ENCODE data around the gene PIK3CG. TPM values are rescaled to one million over a fixed set of nuclear protein-coding genes. Genes with fewer than 3 reads are reported as not detected.

The PIK3CG gene
- total and polyA plus RNA-seq, 2 experiments from 2014 or later, result 0.12 TPM; not detected in 1

DNA sequence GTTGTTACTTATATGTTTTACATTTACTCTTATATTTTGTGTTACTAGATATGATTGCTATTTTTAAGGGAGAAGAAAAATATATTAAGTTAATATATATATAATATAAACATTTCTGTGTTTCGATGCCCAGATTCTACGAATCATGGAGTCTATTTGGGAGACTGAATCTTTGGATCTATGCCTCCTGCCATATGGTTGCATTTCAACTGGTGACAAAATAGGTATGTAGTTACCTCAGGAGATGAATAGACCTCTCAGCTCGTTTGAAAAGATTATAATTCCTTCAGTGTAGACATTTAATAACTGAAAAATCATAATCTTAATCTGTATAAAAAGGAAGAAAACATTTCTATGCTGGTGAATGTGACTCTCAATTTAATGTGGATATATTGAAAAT, 16.9 kb downstream of the PIK3CG start:
- no peak overlapping the region for H3K27ac ChIP-seq
- no peaks in the 10 kb centered on the region for H3K27me3 ChIP-seq
- no peaks in the 10 kb centered on the region for H3K4me1 ChIP-seq (ENCODE audit: low read depth)
- H3K4me3 ChIP-seq, result no peak overlapping the region
- no peaks in the 10 kb centered on the region for H3K36me3 ChIP-seq
- H3K9me3 ChIP-seq (ENCODE audit: low read depth), result no peaks in the 10 kb centered on the region
- TF ChIP-seq, protein P1, sequence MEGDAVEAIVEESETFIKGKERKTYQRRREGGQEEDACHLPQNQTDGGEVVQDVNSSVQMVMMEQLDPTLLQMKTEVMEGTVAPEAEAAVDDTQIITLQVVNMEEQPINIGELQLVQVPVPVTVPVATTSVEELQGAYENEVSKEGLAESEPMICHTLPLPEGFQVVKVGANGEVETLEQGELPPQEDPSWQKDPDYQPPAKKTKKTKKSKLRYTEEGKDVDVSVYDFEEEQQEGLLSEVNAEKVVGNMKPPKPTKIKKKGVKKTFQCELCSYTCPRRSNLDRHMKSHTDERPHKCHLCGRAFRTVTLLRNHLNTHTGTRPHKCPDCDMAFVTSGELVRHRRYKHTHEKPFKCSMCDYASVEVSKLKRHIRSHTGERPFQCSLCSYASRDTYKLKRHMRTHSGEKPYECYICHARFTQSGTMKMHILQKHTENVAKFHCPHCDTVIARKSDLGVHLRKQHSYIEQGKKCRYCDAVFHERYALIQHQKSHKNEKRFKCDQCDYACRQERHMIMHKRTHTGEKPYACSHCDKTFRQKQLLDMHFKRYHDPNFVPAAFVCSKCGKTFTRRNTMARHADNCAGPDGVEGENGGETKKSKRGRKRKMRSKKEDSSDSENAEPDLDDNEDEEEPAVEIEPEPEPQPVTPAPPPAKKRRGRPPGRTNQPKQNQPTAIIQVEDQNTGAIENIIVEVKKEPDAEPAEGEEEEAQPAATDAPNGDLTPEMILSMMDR (IDR thresholded peaks at IDR 0.05; ENCODE audit: low read depth, low read length), result no peak
- no peak for DNase-seq (ENCODE audit: low read depth in 1 of 2, low spot score in 1 of 2)

DNA sequence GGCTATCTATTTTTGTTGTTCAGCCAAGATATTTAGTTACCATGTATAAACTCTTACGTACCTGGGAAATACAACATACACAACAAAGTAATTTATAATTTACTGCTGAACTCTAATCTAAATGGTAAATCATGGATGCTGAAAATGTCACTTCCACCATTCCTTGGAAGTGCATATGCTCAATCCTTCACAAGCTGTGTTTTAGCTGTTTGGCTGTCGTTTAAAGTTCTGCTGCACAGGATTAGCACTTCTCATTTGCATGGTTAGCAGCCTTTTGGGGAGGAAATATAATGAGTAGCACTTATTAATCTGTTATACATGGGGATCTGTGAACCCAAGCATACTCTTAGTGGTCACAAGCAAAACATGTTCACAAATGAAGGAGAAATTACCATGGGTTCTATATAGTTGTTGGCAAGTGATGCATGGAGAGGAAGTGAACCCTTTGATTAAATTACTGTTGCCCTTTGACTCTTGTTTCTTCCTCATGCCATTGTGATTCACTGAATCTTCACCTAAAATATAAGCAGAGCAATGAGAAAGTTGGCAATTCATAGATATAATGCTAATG, 18.5 kb downstream of the PIK3CG start:
- Histone ChIP-seq H3K4me3 (no peak overlapping the region), H3K9me3 (ENCODE audit: low read depth) (no peaks in the 10 kb centered on the region), H3K4me1 (ENCODE audit: low read depth) (no peaks in the 10 kb centered on the region), H3K27ac (no peak overlapping the region), H3K27me3 (no peaks in the 10 kb centered on the region), H3K36me3 (no peaks in the 10 kb centered on the region)
- DNase-seq (ENCODE audit: low read depth in 1 of 2, low spot score in 1 of 2), result no peak
- TF ChIP-seq, protein P1 (IDR thresholded peaks at IDR 0.05; ENCODE audit: low read depth, low read length), result no peak

DNA sequence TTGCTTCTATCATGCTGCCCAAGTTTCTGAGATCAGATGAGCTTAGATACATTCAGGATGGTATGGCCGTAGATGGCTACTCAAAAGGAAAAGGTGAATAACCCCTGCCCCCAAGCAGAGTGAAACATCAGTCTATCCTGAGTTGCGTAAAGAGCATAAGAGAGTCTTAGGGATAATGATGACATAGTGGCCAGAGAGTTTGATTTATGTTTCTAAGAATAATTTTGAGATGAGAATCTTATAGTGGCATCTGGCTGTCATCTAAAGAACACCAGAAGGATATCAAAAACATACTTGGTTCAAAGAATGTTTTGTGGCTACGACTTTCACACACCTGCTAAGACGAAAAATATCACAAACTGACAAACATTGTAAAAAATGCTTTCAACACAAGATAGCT, 20.6 kb downstream of the PIK3CG start:
- H3K27me3 ChIP-seq, result no peaks in the 10 kb centered on the region
- H3K27ac ChIP-seq, result no peak overlapping the region
- no peaks in the 10 kb centered on the region for H3K4me1 ChIP-seq (ENCODE audit: low read depth)
- H3K36me3 ChIP-seq, result no peaks in the 10 kb centered on the region
- DNase-seq (ENCODE audit: low read depth in 1 of 2, low spot score in 1 of 2), result no peak
- no peak overlapping the region for H3K4me3 ChIP-seq
- TF ChIP-seq, protein P1 (IDR thresholded peaks at IDR 0.05; ENCODE audit: low read depth, low read length), result no peak
- H3K9me3 ChIP-seq (ENCODE audit: low read depth), result no peaks in the 10 kb centered on the region

DNA sequence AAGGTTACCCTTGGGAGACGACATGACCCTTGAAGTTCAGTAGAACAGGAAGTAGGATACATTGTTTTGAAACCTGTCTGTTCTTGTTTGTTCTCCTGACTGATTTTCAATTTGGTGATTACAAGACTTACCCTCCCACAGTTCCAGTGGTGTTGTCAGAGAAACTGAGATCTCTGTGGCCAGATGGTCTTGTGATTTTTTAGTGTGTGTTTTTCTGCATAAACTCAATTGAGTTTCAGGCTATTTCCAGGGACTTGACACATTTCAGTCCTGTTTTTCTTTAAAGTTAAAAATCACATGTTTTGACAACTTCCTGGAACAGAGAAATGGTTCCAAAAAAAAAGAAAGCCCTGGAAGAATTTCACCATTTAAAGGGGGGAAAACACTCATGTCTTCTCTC, 22.3 kb downstream of the PIK3CG start:
- DNase-seq (ENCODE audit: low read depth in 1 of 2, low spot score in 1 of 2), result no peak
- Histone ChIP-seq H3K4me3 (no peak overlapping the region), H3K4me1 (ENCODE audit: low read depth) (no peaks in the 10 kb centered on the region), H3K27me3 (no peaks in the 10 kb centered on the region), H3K36me3 (no peaks in the 10 kb centered on the region), H3K27ac (no peak overlapping the region), H3K9me3 (ENCODE audit: low read depth) (no peaks in the 10 kb centered on the region)
- TF ChIP-seq, protein P1 (IDR thresholded peaks at IDR 0.05; ENCODE audit: low read depth, low read length), result no peak

DNA sequence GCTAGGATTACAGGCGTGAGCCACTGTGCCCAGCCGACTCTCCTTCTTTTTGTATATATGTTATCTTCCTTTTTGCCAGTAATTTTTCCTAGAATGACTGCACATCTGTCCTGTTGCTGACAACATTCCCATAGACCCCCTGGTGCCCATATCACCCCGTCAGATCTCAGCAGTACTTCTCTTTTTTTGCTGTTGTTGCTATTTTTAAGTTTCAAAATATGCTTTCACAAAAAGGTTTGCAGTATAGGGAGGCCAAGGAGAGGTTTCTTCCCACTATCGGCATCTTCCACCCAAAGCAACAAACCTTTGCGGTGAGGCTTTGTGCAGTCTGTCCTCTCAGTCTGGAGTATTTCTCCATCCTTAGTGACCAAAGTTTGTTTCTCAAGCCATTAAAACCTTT, 23.1 kb downstream of the PIK3CG start:
- no peak overlapping the region for H3K27ac ChIP-seq
- TF ChIP-seq, protein P1 (IDR thresholded peaks at IDR 0.05; ENCODE audit: low read depth, low read length), result no peak
- H3K4me1 ChIP-seq (ENCODE audit: low read depth), result no peaks in the 10 kb centered on the region
- H3K9me3 ChIP-seq (ENCODE audit: low read depth), result no peaks in the 10 kb centered on the region
- no peak overlapping the region for H3K4me3 ChIP-seq
- DNase-seq (ENCODE audit: low read depth in 1 of 2, low spot score in 1 of 2), result no peak
- no peaks in the 10 kb centered on the region for H3K36me3 ChIP-seq
- H3K27me3 ChIP-seq, result no peaks in the 10 kb centered on the region

Data from cardiac muscle cell (in vitro differentiated cells and primary cell).